GM19438 (cell line): ENCODE measurements around the gene PCDH9.

Experiments
- ATAC-seq: cut with Tn5 transposase; IDR thresholded peaks from one replicate; pipeline ENCODE4 v1.9.1; 2021; ENCODE audit warnings: low read depth; ENCODE audit not compliant: unreplicated experiment

Gene PCDH9

GRCh38 chr13:66560189-66560588, 669.9 kb downstream of the PCDH9 start:
- no peak for ATAC-seq

- no peak for ATAC-seq
Observed at GRCh38 chr13:66559093-66559492, 671.0 kb downstream of the PCDH9 start.

- no peak for ATAC-seq
Observed at GRCh38 chr13:66558506-66558905, 671.6 kb downstream of the PCDH9 start.

- ATAC-seq, result no peak
Observed at GRCh38 chr13:66557357-66557756, 672.8 kb downstream of the PCDH9 start.

- no peak for ATAC-seq
Observed at GRCh38 chr13:66556306-66556705, 673.8 kb downstream of the PCDH9 start.

GRCh38 chr13:66553391-66553790, 676.7 kb downstream of the PCDH9 start:
- ATAC-seq, result no peak

GRCh38 chr13:66551128-66551527, 679.0 kb downstream of the PCDH9 start:
- ATAC-seq, result no peak

GRCh38 chr13:66547685-66548084, 682.5 kb downstream of the PCDH9 start:
- ATAC-seq, result no peak

- ATAC-seq, result no peak
Observed at GRCh38 chr13:66546534-66547379, 683.4 kb downstream of the PCDH9 start.

GRCh38 chr13:66543780-66544179, 686.4 kb downstream of the PCDH9 start:
- no peak for ATAC-seq

GRCh38 chr13:66537417-66537816, 692.7 kb downstream of the PCDH9 start:
- ATAC-seq, result no peak

- ATAC-seq, result no peak
Observed at GRCh38 chr13:66536746-66537145, 693.4 kb downstream of the PCDH9 start.

- no peak for ATAC-seq
Observed at GRCh38 chr13:66534561-66534960, 695.6 kb downstream of the PCDH9 start.

GRCh38 chr13:66532845-66533244, 697.3 kb downstream of the PCDH9 start:
- ATAC-seq, result no peak

GRCh38 chr13:66532146-66532545, 698.0 kb downstream of the PCDH9 start:
- no peak for ATAC-seq

GRCh38 chr13:66530686-66531085, 699.5 kb downstream of the PCDH9 start:
- no peak for ATAC-seq

- no peak for ATAC-seq
Observed at GRCh38 chr13:66530158-66530557, 700.0 kb downstream of the PCDH9 start.

- ATAC-seq, result no peak
Observed at GRCh38 chr13:66528944-66529576, 701.1 kb downstream of the PCDH9 start.

GRCh38 chr13:66528180-66528579, 702.0 kb downstream of the PCDH9 start:
- no peak for ATAC-seq

- no peak for ATAC-seq
Observed at GRCh38 chr13:66520511-66521355, 709.4 kb downstream of the PCDH9 start.

- ATAC-seq, result no peak
Observed at GRCh38 chr13:66519259-66519658, 710.9 kb downstream of the PCDH9 start.
